SU-DHL-6 (cell line): ENCODE measurements around the gene HLA-B.
A peak's percentile ranks its signal among the peaks of the same experiment; 100 is the strongest.
"Not testable (repeated sequence)": the region's sequence is repeated elsewhere in the genome, so short reads cannot be mapped to it uniquely, and the experiment has no call there.

Source experiments
- H2AFZ ChIP-seq: fragments of 200-600 bp; sonication (generic); 2 replicates; pipeline ENCODE4 v1.6.1; 2014; ENCODE audit warnings: low read depth, mild to moderate bottlenecking, moderate library complexity, mixed read lengths, antibody characterized with exemption, low read length; ENCODE audit not compliant: severe bottlenecking
- H3F3A ChIP-seq: fragments of 200-600 bp; shearing (Covaris generic); 2 replicates; pipeline ENCODE4 v1.6.0; 2016; ENCODE audit warnings: antibody characterized with exemption, mild to moderate bottlenecking; ENCODE audit not compliant: insufficient read depth
- H3K27ac ChIP-seq: fragments of 200-600 bp; sonication (generic); 2 replicates; pipeline ENCODE4 v1.5.1; 2016; ENCODE audit warnings: low read depth, mild to moderate bottlenecking, low read length, moderate library complexity, mixed read lengths
- H3K27me3 ChIP-seq: fragments of 200-600 bp; sonication (generic), shearing (Covaris generic); 2 replicates; pipeline ENCODE4 v1.6.0; 2014; ENCODE audit warnings: mild to moderate bottlenecking, low read length
- H3K36me3 ChIP-seq: fragments of 200-600 bp; sonication (generic); 2 replicates; pipeline ENCODE4 v1.6.1; 2014; ENCODE audit warnings: mild to moderate bottlenecking, low read length, mixed read lengths
- H3K4me2 ChIP-seq: fragments of 300-600, 200-600 bp; shearing (Covaris generic), sonication (generic); 2 replicates; pipeline ENCODE4 v1.6.0; 2014; ENCODE audit warnings: low read length, low read depth, mild to moderate bottlenecking; ENCODE audit not compliant: poor library complexity, severe bottlenecking
- H3K4me3 ChIP-seq: fragments of 200-600 bp; sonication (generic); 2 replicates; pipeline ENCODE4 v1.5.1; 2014; ENCODE audit warnings: antibody characterized with exemption, low read length, mild to moderate bottlenecking, mixed read lengths; ENCODE audit not compliant: insufficient read depth, poor library complexity, severe bottlenecking
- H3K79me2 ChIP-seq: fragments of 200-600 bp; sonication (generic); 2 replicates; pipeline ENCODE4 v1.6.1; 2014; ENCODE audit warnings: mild to moderate bottlenecking, low read length, moderate library complexity; ENCODE audit not compliant: insufficient read depth
- H3K9ac ChIP-seq: fragments of 200-600 bp; sonication (generic); 2 replicates; pipeline ENCODE4 v1.7.0; 2014; ENCODE audit warnings: mild to moderate bottlenecking, low read length
- H3K9me2 ChIP-seq: fragments of 200-600 bp; sonication (generic); replicated peaks from 2 replicates; pipeline ENCODE4 v1.6.1; 2014; ENCODE audit warnings: low read length; ENCODE audit not compliant: insufficient read depth
- H3K9me3 ChIP-seq: fragments of 200-600 bp; sonication (generic); 2 replicates; pipeline ENCODE4 v1.6.1; 2014; ENCODE audit warnings: low read length, mixed read lengths; ENCODE audit not compliant: insufficient read depth
- H4K20me1 ChIP-seq: fragments of 200-600 bp; sonication (generic); 2 replicates; pipeline ENCODE4 v1.6.1; 2014; ENCODE audit warnings: low read depth, mild to moderate bottlenecking, antibody characterized with exemption, low read length, moderate library complexity, mixed read lengths
- EZH2phosphoT487 ChIP-seq: fragments of 200-600 bp; sonication (generic), shearing (Covaris generic); conservative IDR thresholded peaks from 2 replicates; pipeline ENCODE4 v1.6.1; 2018; ENCODE audit warnings: mild to moderate bottlenecking, antibody characterized with exemption, low read length, moderate library complexity, mixed read lengths
- TF ChIP-seq, protein P1 (sequence below): fragments of 200-600 bp; sonication (generic); IDR thresholded peaks from one replicate; pipeline ENCODE4 v1.5.1; 2017; ENCODE audit warnings: antibody characterized with exemption, mild to moderate bottlenecking, low read length, moderate library complexity; ENCODE audit not compliant: insufficient read depth, poor library complexity, severe bottlenecking

The HLA-B gene

DNA sequence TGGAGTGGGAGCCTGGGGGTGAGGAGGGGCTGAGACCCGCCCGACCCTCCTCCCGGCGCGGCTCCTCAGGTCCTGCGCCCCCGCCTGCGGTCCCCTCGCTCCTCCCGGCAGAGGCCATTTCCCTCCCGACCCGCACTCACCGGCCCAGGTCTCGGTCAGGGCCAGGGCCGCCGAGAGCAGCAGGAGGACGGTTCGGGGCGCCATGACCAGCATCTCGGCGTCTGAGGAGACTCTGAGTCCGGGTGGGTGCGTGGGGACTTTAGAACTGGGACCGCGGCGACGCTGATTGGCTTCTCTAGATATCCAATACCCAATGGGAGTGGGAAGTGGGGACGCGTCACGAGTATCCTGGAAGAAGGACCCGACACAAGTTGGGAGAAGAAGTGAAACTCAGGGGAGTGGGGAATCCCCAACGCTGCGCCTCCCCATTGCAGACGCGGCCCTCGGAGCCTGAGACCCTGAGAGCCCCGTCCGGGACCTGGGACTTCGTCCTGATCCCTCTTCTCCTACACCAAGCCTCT lies at the start of gene HLA-B:
Gene HLA-B, minus strand, starts transcription at position 234 of the 521 bp plus-strand sequence. Its CDS starts 21 bp downstream, at position 213.
- Histone ChIP-seq H3K79me2 (no peaks in the 10 kb centered on the region), H3K9me2 (no peaks in the 10 kb centered on the region), H3K4me2 (peak within 1 kb of the TSS; percentile 64), H3K4me3 (peak within 1 kb of the TSS; percentile 56), H3F3A (no peaks in the 10 kb centered on the region), H2AFZ (no peak within 1 kb of the TSS), H4K20me1 (no peaks in the 10 kb centered on the region), H3K36me3 (no peaks in the 10 kb centered on the region), H3K27me3 (no peaks in the 10 kb centered on the region), H3K27ac (no peak within 1 kb of the TSS), H3K9me3 (no peaks in the 10 kb centered on the region), H3K9ac (peak within 1 kb of the TSS; percentile 57)
- no peak for TF ChIP-seq EZH2phosphoT487

DNA sequence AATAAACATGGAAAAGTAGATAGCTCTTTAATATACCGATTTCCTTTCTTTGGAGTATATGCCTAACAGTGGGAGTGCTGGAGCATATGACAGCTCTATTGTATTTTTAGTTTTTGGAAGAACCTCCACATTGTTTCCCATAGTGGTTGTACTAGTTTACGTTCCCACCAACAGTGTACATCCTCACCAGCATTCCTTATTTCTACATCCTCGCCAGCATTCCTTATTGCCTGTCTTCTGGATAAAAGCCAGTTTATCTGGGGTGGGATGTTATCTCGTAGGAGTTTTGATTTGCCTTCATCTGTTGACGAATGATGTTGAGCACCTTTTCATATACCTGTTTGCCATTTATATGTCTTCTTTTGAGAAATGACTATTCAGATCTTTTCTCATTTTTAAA lies 49.0 kb upstream of the HLA-B start:
- Histone ChIP-seq H3K79me2 (peaks cover 45% of the 10 kb centered on the region), H3K9ac (no peak overlapping the region), H3F3A (peaks cover 16% of the 10 kb centered on the region), H3K9me2 (no peaks in the 10 kb centered on the region), H3K9me3 (no peaks in the 10 kb centered on the region), H3K4me3 (no peak overlapping the region), H3K27ac (no peak overlapping the region), H3K4me2 (no peak overlapping the region), H3K27me3 (no peaks in the 10 kb centered on the region), H3K36me3 (no peaks in the 10 kb centered on the region), H2AFZ (no peak overlapping the region), H4K20me1 (no peaks in the 10 kb centered on the region; the same call in 1 of the 2 replicates)
- TF ChIP-seq EZH2phosphoT487: no peak
- TF ChIP-seq, protein P1, sequence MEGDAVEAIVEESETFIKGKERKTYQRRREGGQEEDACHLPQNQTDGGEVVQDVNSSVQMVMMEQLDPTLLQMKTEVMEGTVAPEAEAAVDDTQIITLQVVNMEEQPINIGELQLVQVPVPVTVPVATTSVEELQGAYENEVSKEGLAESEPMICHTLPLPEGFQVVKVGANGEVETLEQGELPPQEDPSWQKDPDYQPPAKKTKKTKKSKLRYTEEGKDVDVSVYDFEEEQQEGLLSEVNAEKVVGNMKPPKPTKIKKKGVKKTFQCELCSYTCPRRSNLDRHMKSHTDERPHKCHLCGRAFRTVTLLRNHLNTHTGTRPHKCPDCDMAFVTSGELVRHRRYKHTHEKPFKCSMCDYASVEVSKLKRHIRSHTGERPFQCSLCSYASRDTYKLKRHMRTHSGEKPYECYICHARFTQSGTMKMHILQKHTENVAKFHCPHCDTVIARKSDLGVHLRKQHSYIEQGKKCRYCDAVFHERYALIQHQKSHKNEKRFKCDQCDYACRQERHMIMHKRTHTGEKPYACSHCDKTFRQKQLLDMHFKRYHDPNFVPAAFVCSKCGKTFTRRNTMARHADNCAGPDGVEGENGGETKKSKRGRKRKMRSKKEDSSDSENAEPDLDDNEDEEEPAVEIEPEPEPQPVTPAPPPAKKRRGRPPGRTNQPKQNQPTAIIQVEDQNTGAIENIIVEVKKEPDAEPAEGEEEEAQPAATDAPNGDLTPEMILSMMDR: no peak

DNA sequence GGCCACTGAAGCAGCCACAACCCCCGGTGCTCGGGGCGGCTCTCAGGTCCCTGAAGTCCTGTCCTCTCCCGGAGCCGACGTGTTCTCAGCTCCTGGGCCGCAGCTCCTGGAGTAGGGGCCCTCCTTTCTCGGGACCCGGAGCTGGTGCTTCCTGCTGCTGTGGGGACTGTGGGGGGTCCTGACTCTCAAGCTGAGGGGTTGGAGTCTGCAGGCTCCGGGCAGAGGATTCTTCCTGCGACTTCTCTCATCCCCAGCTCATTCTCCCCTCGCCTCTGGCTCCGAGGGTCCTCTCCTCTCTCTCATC lies 47.0 kb upstream of the HLA-B start:
- H3K27me3 ChIP-seq, H3K9me2 ChIP-seq, H3K9me3 ChIP-seq, H3K27ac ChIP-seq, H3K36me3 ChIP-seq, H4K20me1 ChIP-seq, H2AFZ ChIP-seq: not testable (repeated sequence)
- Histone ChIP-seq H3K79me2 (peaks cover 39% of the 10 kb centered on the region), H3K9ac (peak overlapping the region; percentile 37), H3F3A (peaks cover 19% of the 10 kb centered on the region), H3K4me2 (peak overlapping the region; percentile 66), H3K4me3 (peak overlapping the region; percentile 49)

DNA sequence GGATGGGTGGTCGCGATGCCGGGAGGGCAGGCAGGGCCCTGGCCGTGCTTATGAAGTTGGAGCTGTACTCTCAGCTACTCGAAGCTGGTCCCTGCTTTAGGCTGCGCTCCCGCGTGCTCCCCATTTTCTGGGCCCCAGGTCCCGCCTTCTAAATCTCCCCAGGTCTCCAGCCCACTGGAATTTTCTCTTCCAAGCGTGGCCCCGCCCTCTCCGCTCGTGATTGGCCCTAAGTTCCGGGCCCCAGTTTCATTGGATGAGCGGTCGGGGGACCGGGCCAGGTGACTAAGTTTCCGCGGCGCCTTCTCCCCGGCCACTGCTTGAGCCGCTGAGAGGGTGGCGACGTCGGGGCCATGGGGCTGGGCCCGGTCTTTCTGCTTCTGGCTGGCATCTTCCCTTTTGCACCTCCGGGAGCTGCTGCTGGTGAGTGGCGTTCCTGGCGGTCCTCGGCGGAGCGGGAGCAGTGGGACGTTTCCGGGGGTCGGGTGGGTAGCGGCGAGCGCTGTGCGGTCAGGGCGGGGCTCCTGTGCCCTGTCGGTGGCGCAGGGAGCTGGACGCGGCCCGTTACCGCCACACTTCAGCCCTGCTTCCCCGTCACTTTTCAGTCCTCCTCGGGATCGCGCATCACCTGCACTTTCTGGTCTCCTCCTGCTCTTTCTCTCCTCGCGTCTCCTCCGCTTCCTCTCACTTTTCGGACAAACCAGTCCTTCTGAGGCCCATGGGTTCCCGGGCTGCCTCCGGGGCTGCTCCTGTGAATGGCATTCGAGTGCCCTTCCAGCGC lies 46.5 kb upstream of the HLA-B start, which contains the start of gene MICA:
Gene MICA, plus strand, starts transcription at position 313 of the 778 bp plus-strand sequence. Its CDS starts 38 bp downstream, at position 351.
- H3K4me3 ChIP-seq: peak within 1 kb of the TSS; percentile 49
- H3K27me3 ChIP-seq: no peaks in the 10 kb centered on the region

More for the DNA sequence above, 46.5 kb upstream of the HLA-B start, which contains the start of gene MICA:
- no peaks in the 10 kb centered on the region for H3K9me3 ChIP-seq
- no peaks in the 10 kb centered on the region for H4K20me1 ChIP-seq
- H3K9me2 ChIP-seq: no peaks in the 10 kb centered on the region
- TF ChIP-seq, protein P1: no peak
- TF ChIP-seq EZH2phosphoT487: no peak
- peak within 1 kb of the TSS; percentile 56 for H3K27ac ChIP-seq
- peaks cover 19% of the 10 kb centered on the region for H3F3A ChIP-seq
- H2AFZ ChIP-seq: peak within 1 kb of the TSS; percentile 23
- no peaks in the 10 kb centered on the region for H3K36me3 ChIP-seq
- H3K79me2 ChIP-seq: peaks cover 37% of the 10 kb centered on the region
- H3K4me2 ChIP-seq: peak within 1 kb of the TSS; percentile 66
- H3K9ac ChIP-seq: peak within 1 kb of the TSS; percentile 37
